ENCODE measurements around the gene CHKB.

The CHKB gene

GRCh38 chr22:50553310-50553709 is 29.3 kb downstream of the CHKB start:
- Mint-ChIP-seq H3K9me3 (no peaks in the 10 kb centered on the region), H3K4me1 (peaks cover 12% of the 10 kb centered on the region), H3K36me3 (ENCODE audit: low read depth) (no peaks in the 10 kb centered on the region), H3K4me3 (no peak overlapping the region), H3K27ac (no peak overlapping the region), H3K27me3 (ENCODE audit: low read depth, poor library complexity) (peaks cover 28% of the 10 kb centered on the region)
- no peak for TF ChIP-seq CTCF (IDR thresholded peaks at IDR 0.05)
- DNase-seq, result no peak

- Mint-ChIP-seq H3K27me3 (ENCODE audit: low read depth, poor library complexity) (peaks cover 21% of the 10 kb centered on the region), H3K9me3 (no peaks in the 10 kb centered on the region), H3K4me3 (no peak overlapping the region), H3K4me1 (peaks cover 12% of the 10 kb centered on the region), H3K36me3 (ENCODE audit: low read depth) (no peaks in the 10 kb centered on the region), H3K27ac (no peak overlapping the region)
- DNase-seq, result no peak
- TF ChIP-seq CTCF (IDR thresholded peaks at IDR 0.05), result no peak
These were observed 31.4 kb downstream of the CHKB start for GRCh38 chr22:50551160-50551752.

- H3K9me3 Mint-ChIP-seq, result no peaks in the 10 kb centered on the region
- peak overlapping the region; percentile 94 for H3K27ac Mint-ChIP-seq
- H3K4me1 Mint-ChIP-seq, result peaks cover 16% of the 10 kb centered on the region
- no peak overlapping the region for H3K4me3 Mint-ChIP-seq
- DNase-seq, result no peak
- TF ChIP-seq CTCF (IDR thresholded peaks at IDR 0.05), result no peak
- H3K36me3 Mint-ChIP-seq (ENCODE audit: low read depth), result no peaks in the 10 kb centered on the region
- peaks cover 22% of the 10 kb centered on the region for H3K27me3 Mint-ChIP-seq (ENCODE audit: low read depth, poor library complexity)
These were observed 32.3 kb downstream of the CHKB start for GRCh38 chr22:50550395-50550794.

- H3K36me3 Mint-ChIP-seq (ENCODE audit: low read depth), result no peaks in the 10 kb centered on the region
- H3K4me3 Mint-ChIP-seq, result no peak overlapping the region
- no peak overlapping the region for H3K27ac Mint-ChIP-seq
- peaks cover 22% of the 10 kb centered on the region for H3K27me3 Mint-ChIP-seq (ENCODE audit: low read depth, poor library complexity)
- peaks cover 18% of the 10 kb centered on the region for H3K4me1 Mint-ChIP-seq
- no peak for TF ChIP-seq CTCF (IDR thresholded peaks at IDR 0.05)
- no peak for DNase-seq
- no peaks in the 10 kb centered on the region for H3K9me3 Mint-ChIP-seq
These were observed 33.5 kb downstream of the CHKB start for GRCh38 chr22:50548921-50549790.

- Mint-ChIP-seq H3K4me1 (peaks cover 18% of the 10 kb centered on the region), H3K36me3 (ENCODE audit: low read depth) (no peaks in the 10 kb centered on the region), H3K9me3 (no peaks in the 10 kb centered on the region), H3K27me3 (ENCODE audit: low read depth, poor library complexity) (peaks cover 18% of the 10 kb centered on the region), H3K27ac (no peak overlapping the region), H3K4me3 (no peak overlapping the region)
- no peak for TF ChIP-seq CTCF (IDR thresholded peaks at IDR 0.05)
- no peak for DNase-seq
These were observed 34.4 kb downstream of the CHKB start for GRCh38 chr22:50548040-50548920.

All from nephron progenitor cell (in vitro differentiated cells).